Uterus (tissue), 4 donors: ENCODE measurements around the gene CLMN. TPM values are rescaled to one million over a fixed set of nuclear protein-coding genes. Genes with fewer than 3 reads are reported as not detected.
A peak's percentile ranks its signal among the peaks of the same experiment; 100 is the strongest.

Experiments
- DNase-seq, 2 donors: peaks; one replicate each; pipeline ENCODE4 v3.0.0-alpha.2; 2019 to 2020
- H3K27ac ChIP-seq, 2 donors: fragments of 200-600 bp; sonication (generic); 1 replicate in 1 of 2; 2 replicates in 1 of 2; pipeline ENCODE4 v1.5.1; 2016 to 2018
- H3K27me3 ChIP-seq, 2 donors: fragments of 200-600 bp; sonication (generic); one replicate each; pipeline ENCODE4 v1.5.1; 2018 to 2019; ENCODE audit warnings: control low read depth in 1 of 2
- H3K36me3 ChIP-seq, 2 donors: fragments of 200-600 bp; sonication (generic); one replicate each; pipeline ENCODE4 v1.5.1; 2019; ENCODE audit warnings: control low read depth in 1 of 2
- H3K4me1 ChIP-seq, 2 donors: fragments of 200-600 bp; sonication (generic); one replicate each; pipeline ENCODE4 v1.5.1; 2018 to 2019; ENCODE audit warnings: control low read depth in 1 of 2
- H3K4me3 ChIP-seq, 2 donors: fragments of 200-600 bp; sonication (generic); 1 replicate in 1 of 2; 2 replicates in 1 of 2; pipeline ENCODE4 v1.5.1; 2018 to 2019; ENCODE audit warnings: mild to moderate bottlenecking in 1 of 2
- H3K9me3 ChIP-seq, 2 donors: fragments of 200-600 bp; sonication (generic); one replicate each; pipeline ENCODE4 v1.5.1; 2019; ENCODE audit warnings: control low read depth in 1 of 2
- CTCF ChIP-seq, 4 experiments: fragments of 200-600 bp in 2 of 4; fragments of 450-650 bp in 2 of 4; sonication (generic) in 2 of 4; IDR thresholded peaks; one replicate each; pipeline ENCODE4 v1.5.1; 2016 to 2019; ENCODE audit warnings: antibody characterized with exemption in 4 of 4, mild to moderate bottlenecking in 2 of 4, moderate library complexity in 1 of 4
- POLR2A ChIP-seq, 2 donors: fragments of 450-650 bp; IDR thresholded peaks; one replicate each; pipeline ENCODE4 v1.6.1; 2016; ENCODE audit warnings: antibody characterized with exemption in 2 of 2, mild to moderate bottlenecking in 1 of 2, moderate library complexity in 1 of 2
- intact Hi-C: fragments of 100-400 bp; cut with DNase I; formaldehyde crosslinking; loops from one replicate; pipeline ENCODE4 v1.15.1; 2023; ENCODE audit warnings: low total_unique reads
- total RNA-seq, 4 donors: library from RNA; depleted of rRNA in 3 of 4; stranded (reverse); fragments of >200 nt in 3 of 4; gene quantifications; one replicate each; pipeline versions ENCODE4 v1.1.0 to v1.2.4, GENCODE V29; 2014 to 2023
- donor health status: DM: yes; HTN: yes; CAD: no.

CLMN gene
- total RNA-seq, 4 donors from 2014 or later = 5.0 to 55.0 (median 12.4) TPM

DNA sequence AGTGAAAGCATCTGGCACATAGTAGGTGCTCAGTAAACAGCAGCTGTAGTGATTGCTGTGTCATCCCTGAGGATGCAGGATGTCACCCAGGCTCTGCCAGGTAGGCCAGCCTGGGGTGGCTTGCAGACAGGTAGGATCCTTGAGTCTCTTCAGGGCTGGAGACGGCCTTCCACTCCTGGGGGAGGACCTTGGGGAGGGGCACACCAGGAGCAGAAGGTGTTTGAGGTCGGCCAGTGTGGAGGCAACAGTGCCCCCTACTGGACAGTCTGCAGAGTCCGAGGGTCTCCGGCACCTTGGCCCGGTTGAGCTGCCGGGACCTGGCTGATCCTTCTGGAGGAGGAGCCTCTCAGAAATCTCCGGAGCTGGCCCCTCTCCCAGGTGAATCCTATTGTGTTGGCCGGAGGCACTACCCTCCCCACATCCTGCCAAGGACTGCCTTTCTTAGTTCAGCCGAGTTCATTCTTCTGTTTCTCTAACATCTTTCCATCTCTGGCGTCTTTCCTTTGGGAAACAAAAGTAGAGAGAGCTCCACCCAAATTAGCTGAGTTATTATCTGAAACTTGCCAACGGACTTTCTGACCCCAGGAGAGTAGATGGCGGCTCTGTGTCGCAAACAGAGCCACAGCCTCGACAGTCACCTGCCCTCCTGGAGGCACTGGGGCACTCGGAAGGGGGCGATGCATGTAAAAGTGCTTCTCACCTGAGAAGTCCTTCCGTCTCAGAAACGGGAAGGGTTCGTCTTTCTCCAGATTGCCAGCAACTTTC lies 41.8 kb upstream of the CLMN start:
- TF ChIP-seq POLR2A (IDR thresholded peaks at IDR 0.05) (no peak), CTCF (IDR thresholded peaks at IDR 0.05) (peak in 2 of 4 experiments; percentile 6 to 20)
- Histone ChIP-seq H3K36me3 (no peaks in the 10 kb centered on the region), H3K4me3 (no peak overlapping the region), H3K27ac (no peak overlapping the region), H3K27me3 (no peaks in the 10 kb centered on the region), H3K4me1 (no peaks in the 10 kb centered on the region), H3K9me3 (no peaks in the 10 kb centered on the region)
- DNase-seq = peak in 1 of 2 donors; percentile 29
- intact Hi-C loops = no loop called here

GRCh38 chr14:95360828-95361227 lies 41.1 kb upstream of the CLMN start:
- Histone ChIP-seq H3K36me3 (no peaks in the 10 kb centered on the region), H3K27ac (no peak overlapping the region), H3K4me1 (no peaks in the 10 kb centered on the region), H3K27me3 (no peaks in the 10 kb centered on the region), H3K9me3 (no peaks in the 10 kb centered on the region), H3K4me3 (no peak overlapping the region)
- TF ChIP-seq POLR2A (IDR thresholded peaks at IDR 0.05) (no peak), CTCF (IDR thresholded peaks at IDR 0.05) (no peak)
- DNase-seq = no peak
- intact Hi-C loops = no loop called here

DNA sequence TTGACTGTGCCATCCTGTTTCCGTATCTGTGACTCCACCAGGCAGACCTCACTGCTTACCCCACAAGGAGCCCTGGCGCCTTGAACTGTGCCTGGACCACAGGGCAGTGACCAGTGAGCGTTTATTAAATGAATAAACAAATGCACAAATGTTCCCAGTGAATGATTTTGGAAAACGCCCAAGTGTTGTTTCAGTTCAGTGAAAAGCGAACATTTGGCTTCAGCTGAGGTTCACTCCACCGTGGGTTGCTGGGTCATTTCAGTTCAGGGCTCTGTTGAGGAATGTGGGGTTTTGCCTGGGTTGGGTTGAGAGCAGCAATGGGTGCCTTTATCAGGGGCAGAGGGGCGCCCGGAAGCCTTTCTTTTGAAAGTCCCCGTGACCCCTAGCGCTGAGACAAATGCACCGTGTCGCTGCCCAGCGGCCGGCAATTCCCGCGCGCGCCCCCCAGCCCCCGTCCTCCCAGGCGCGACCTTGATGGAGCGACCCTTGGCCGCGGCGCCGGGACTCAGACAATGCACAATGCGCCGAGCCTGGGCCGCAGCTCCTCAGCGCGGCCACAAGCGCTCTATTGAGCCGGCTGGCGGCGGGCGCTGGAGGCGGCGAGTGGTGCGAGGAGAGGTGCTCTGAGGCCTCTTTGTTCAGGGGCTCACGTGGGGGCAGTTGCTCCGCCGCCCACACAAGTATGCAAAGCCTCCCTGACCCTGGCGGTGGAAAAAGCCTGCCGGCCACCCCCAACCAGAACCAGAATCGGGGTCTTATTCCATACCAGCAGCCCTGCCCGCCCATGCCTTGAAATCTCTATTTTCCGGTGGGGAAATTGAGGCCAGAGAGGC lies 40.5 kb upstream of the CLMN start:
- no peaks in the 10 kb centered on the region for H3K36me3 ChIP-seq
- no peak for TF ChIP-seq POLR2A (IDR thresholded peaks at IDR 0.05)
- TF ChIP-seq CTCF (IDR thresholded peaks at IDR 0.05) = no peak
- no peak overlapping the region for H3K4me3 ChIP-seq
- DNase-seq = no peak
- no peak overlapping the region for H3K27ac ChIP-seq
- intact Hi-C loops = no loop called here
- no peaks in the 10 kb centered on the region for H3K9me3 ChIP-seq
- H3K27me3 ChIP-seq = no peaks in the 10 kb centered on the region
- H3K4me1 ChIP-seq = no peaks in the 10 kb centered on the region

GRCh38 chr14:95356245-95356869 lies 36.6 kb upstream of the CLMN start:
- no peak overlapping the region for H3K27ac ChIP-seq
- no peak for TF ChIP-seq POLR2A (IDR thresholded peaks at IDR 0.05)
- TF ChIP-seq CTCF (IDR thresholded peaks at IDR 0.05) = no peak

More at GRCh38 chr14:95356245-95356869, 36.6 kb upstream of the CLMN start:
- Histone ChIP-seq H3K9me3 (peaks cover 0 to 7% of the 10 kb centered on the region in 2 donors), H3K4me1 (no peaks in the 10 kb centered on the region), H3K27me3 (no peaks in the 10 kb centered on the region), H3K4me3 (no peak overlapping the region), H3K36me3 (no peaks in the 10 kb centered on the region)
- intact Hi-C loops = no loop called here
- DNase-seq = no peak
